ENCODE measurements around the gene SRRM5. TPM values are rescaled to one million over a fixed set of nuclear protein-coding genes. Genes with fewer than 3 reads are reported as not detected.
"Not testable (repeated sequence)": the region's sequence is repeated elsewhere in the genome, so short reads cannot be mapped to it uniquely, and the experiment has no call there.

SRRM5 gene
- total and polyA plus RNA-seq, 2 of the 4 experiments (the other 2 are of a cell fraction) = 0.10 TPM; not detected in 1

DNA sequence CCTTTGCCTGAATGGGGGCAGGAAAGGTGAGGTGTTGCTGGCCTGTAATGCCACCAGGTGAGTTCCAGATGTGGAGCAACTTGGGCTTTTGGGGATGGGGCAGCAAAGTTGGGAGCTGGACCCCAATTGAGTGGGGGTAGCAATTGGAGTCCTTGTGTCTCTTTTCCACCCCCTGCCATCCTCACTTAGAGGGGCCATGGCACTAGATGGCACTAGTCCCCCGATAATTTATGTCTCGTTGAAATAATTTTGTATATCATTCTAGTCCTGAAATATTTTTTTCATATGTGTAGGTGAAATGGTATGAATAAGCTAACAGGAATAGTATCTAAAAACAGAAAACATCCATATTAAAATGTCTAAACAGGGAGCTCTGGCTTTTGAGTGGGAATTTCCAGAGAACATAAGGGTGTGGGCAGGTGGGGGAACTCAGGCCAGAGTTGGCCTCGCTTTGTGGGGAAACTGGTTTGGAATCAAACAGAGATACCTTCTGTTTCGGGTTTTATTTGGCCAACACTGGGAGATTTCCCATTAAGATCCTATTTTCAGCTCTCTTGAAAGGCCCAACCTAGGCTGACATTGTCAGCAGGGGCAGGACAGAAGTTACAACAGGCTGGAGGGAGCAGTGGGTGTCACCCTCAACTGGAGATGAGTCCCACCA is 12.1 kb upstream of the SRRM5 start:
- H3K4ac ChIP-seq (ENCODE audit: low read depth, low read length) = no peak overlapping the region
- H4K5ac ChIP-seq (ENCODE audit: low read depth, low read length) = no peak overlapping the region
- H3K9me3 ChIP-seq (ENCODE audit: control insufficient read depth, insufficient read depth, low read length) = no peaks in the 10 kb centered on the region
- no peak overlapping the region; the same call in 1 of the 2 replicates for H3K9ac ChIP-seq (ENCODE audit: low read depth, low read length)
- H4K8ac ChIP-seq (ENCODE audit: low read depth in 2 of 2, low read length in 2 of 2) = no peak overlapping the region
- no peak overlapping the region for H2AK5ac ChIP-seq (ENCODE audit: low read depth, low read length)
- 100% methylated on average over 2 of the region's 4 CpGs; no CpG with 5 or more reads in 1 of the 2 experiments for WGBS, 2 experiments (ENCODE audit: extremely low coverage in 2 of 2, insufficient read length in 1 of 2)
- BruUV-seq (replicated peaks) = no TSS peak
- no peak overlapping the region for H3K23ac ChIP-seq (ENCODE audit: low read depth, low read length)
- DNase-seq (no peak), ATAC-seq (ENCODE audit: low read depth) (no peak)
- H2BK15ac ChIP-seq (ENCODE audit: low read depth, low read length) = no peak overlapping the region
- peaks cover 12% of the 10 kb centered on the region for H3K36me3 ChIP-seq (ENCODE audit: control insufficient read depth, insufficient read depth, low read length)
- CTCF ChIA-PET = no interaction called here
- no peak overlapping the region for H2BK120ac ChIP-seq (ENCODE audit: low read depth, low read length)
- intact Hi-C loops (cut with micrococcal nuclease) = no loop called here
- peaks cover 7% of the 10 kb centered on the region; the same call in 1 of the 2 replicates for H3K4me1 ChIP-seq (ENCODE audit: control insufficient read depth, insufficient read depth, low read length)
- dilution Hi-C loops (cut with HindIII; ENCODE audit: low sequenced_read_pairs, unreplicated experiment) = no loop called here
- no peak for TF ChIP-seq RFX5 (IDR thresholded peaks at IDR 0.05; ENCODE audit: low read depth, low read length)
- H3K4me3 ChIP-seq (ENCODE audit: insufficient read depth, low read depth, low read length) = no peak overlapping the region
- POLR2A ChIA-PET (ENCODE audit: unreplicated experiment) = no interaction called here
- H3K14ac ChIP-seq (replicated peaks; ENCODE audit: low read depth, low read length) = no peak overlapping the region
- H2BK20ac ChIP-seq (ENCODE audit: low read depth, low read length) = no peak overlapping the region
- H3K56ac ChIP-seq (ENCODE audit: extremely low read depth, insufficient read depth, low read length) = no peak overlapping the region
- H3K4me2 ChIP-seq (ENCODE audit: low read depth, low read length) = no peak overlapping the region
- no peaks in the 10 kb centered on the region for H3K27me3 ChIP-seq (ENCODE audit: control insufficient read depth, insufficient read depth, low read length)
- no peak overlapping the region for H3K18ac ChIP-seq (ENCODE audit: low read depth, low read length)
- peaks cover 24 to 46% of the 10 kb centered on the region in 2 experiments; a peak in 3 of 4 replicates for H3K79me1 ChIP-seq (ENCODE audit: low read depth in 1 of 2, low read length in 2 of 2)
- H3K27ac ChIP-seq (ENCODE audit: insufficient read depth, low read length) = no peak overlapping the region
- H4K20me1 ChIP-seq (ENCODE audit: insufficient read depth, low read length) = no peaks in the 10 kb centered on the region
- H4K91ac ChIP-seq (ENCODE audit: insufficient read depth, low read depth, low read length) = no peak overlapping the region
- in situ Hi-C loops (cut with MboI; ENCODE audit: low sequenced_read_pairs) = no loop called here
- no peaks in the 10 kb centered on the region for H3K9me1 ChIP-seq (ENCODE audit: insufficient read depth, low read length)
- no peak overlapping the region for H2AFZ ChIP-seq (replicated peaks; ENCODE audit: low read length, poor library complexity)
- H2AK9ac ChIP-seq (replicated peaks; ENCODE audit: low read depth, low read length, poor library complexity) = no peak overlapping the region
- H2BK5ac ChIP-seq (ENCODE audit: low read depth, low read length, poor library complexity, severe bottlenecking) = no peak overlapping the region

DNA sequence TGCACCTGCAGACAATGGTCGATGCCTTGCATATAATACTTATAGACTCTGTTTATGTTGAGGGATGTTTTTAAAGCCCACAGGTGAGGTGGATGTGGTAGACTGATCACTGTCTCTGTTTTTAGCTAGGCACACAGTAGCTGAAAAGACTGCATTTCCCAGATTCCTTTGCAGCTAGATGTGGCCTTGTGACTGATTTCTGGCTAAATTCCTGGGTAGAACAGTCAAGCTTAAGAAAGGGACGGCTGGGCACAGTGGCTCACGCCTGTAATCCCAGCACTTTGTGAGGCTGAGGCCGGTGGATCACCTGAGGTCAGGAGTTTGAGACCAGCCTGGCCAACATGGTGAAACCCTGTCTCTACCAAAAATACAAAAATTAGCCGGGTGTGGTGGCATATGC is 11.6 kb upstream of the SRRM5 start:
- H3K4me1 ChIP-seq (ENCODE audit: control insufficient read depth, insufficient read depth, low read length); H2AK5ac ChIP-seq (ENCODE audit: low read depth, low read length); in situ Hi-C loops (cut with MboI; ENCODE audit: low sequenced_read_pairs); H4K5ac ChIP-seq (ENCODE audit: low read depth, low read length); POLR2A ChIA-PET (ENCODE audit: unreplicated experiment); DNase-seq; BruUV-seq (replicated peaks); H3K9ac ChIP-seq (ENCODE audit: low read depth, low read length); H3K56ac ChIP-seq (ENCODE audit: extremely low read depth, insufficient read depth, low read length); intact Hi-C loops (cut with micrococcal nuclease); CTCF ChIA-PET; H3K4me3 ChIP-seq (ENCODE audit: insufficient read depth, low read depth, low read length); H4K91ac ChIP-seq (ENCODE audit: insufficient read depth, low read depth, low read length); H2BK120ac ChIP-seq (ENCODE audit: low read depth, low read length); H4K8ac ChIP-seq (ENCODE audit: low read depth in 2 of 2, low read length in 2 of 2); H3K14ac ChIP-seq (replicated peaks; ENCODE audit: low read depth, low read length); H3K9me1 ChIP-seq (ENCODE audit: insufficient read depth, low read length); H2AFZ ChIP-seq (replicated peaks; ENCODE audit: low read length, poor library complexity); H2BK20ac ChIP-seq (ENCODE audit: low read depth, low read length); H2BK5ac ChIP-seq (ENCODE audit: low read depth, low read length, poor library complexity, severe bottlenecking); H2AK9ac ChIP-seq (replicated peaks; ENCODE audit: low read depth, low read length, poor library complexity); H3K4me2 ChIP-seq (ENCODE audit: low read depth, low read length); H3K18ac ChIP-seq (ENCODE audit: low read depth, low read length); H2BK15ac ChIP-seq (ENCODE audit: low read depth, low read length); dilution Hi-C loops (cut with HindIII; ENCODE audit: low sequenced_read_pairs, unreplicated experiment); H3K27me3 ChIP-seq (ENCODE audit: control insufficient read depth, insufficient read depth, low read length); H4K20me1 ChIP-seq (ENCODE audit: insufficient read depth, low read length); H3K4ac ChIP-seq (ENCODE audit: low read depth, low read length); ATAC-seq (ENCODE audit: low read depth); H3K27ac ChIP-seq (ENCODE audit: insufficient read depth, low read length); H3K23ac ChIP-seq (ENCODE audit: low read depth, low read length); H3K9me3 ChIP-seq (ENCODE audit: control insufficient read depth, insufficient read depth, low read length): not testable (repeated sequence)
- no CpG with 5 or more reads among the region's 5 CpGs for WGBS, 2 experiments (ENCODE audit: extremely low coverage in 2 of 2, insufficient read length in 1 of 2)
- Histone ChIP-seq H3K36me3 (ENCODE audit: control insufficient read depth, insufficient read depth, low read length) (peaks cover 12% of the 10 kb centered on the region), H3K79me1 (ENCODE audit: low read depth in 1 of 2, low read length in 2 of 2) (peaks cover 24 to 42% of the 10 kb centered on the region in 2 experiments)
